WTC11 (cell line): ENCODE data around the gene MAML3. TPM values are rescaled to one million over a fixed set of nuclear protein-coding genes. Genes with fewer than 3 reads are reported as not detected.

Experiments
- ATAC-seq: fragments of 200-7000 bp; cut with Tn5 transposase; 2 replicates; pipeline ENCODE4 v1.10.0; 2021; ENCODE audit warnings: mild to moderate bottlenecking, moderate library complexity
- CTCF ChIA-PET: fragments of 300-600 bp; sonication (Branson Sonifier 250); formaldehyde crosslinking; loops from one replicate; lab custom pipeline; 2021; ENCODE audit warnings: antibody characterized with exemption; lab: Charles Lee
- POLR2A ChIA-PET: fragments of 350-600 bp; sonication (Branson Sonifier 250); formaldehyde crosslinking; loops from one replicate; lab custom pipeline; 2021; ENCODE audit warnings: antibody characterized with exemption; lab: Charles Lee
- DNase-seq: peaks from one replicate; pipeline ENCODE4 v3.0.0; 2021; ENCODE audit warnings: low spot score
- H3K27ac Mint-ChIP-seq: 2 replicates; pipeline ENCODE4 v1.8.0; 2021; ENCODE audit warnings: mixed read lengths
- H3K27me3 Mint-ChIP-seq: 2 replicates; pipeline ENCODE4 v1.8.0; 2021; ENCODE audit warnings: low read depth, mild to moderate bottlenecking, moderate library complexity, mixed read lengths
- H3K36me3 Mint-ChIP-seq: 2 replicates; pipeline ENCODE4 v1.8.0; 2021; ENCODE audit warnings: mixed read lengths
- H3K4me1 Mint-ChIP-seq: 2 replicates; pipeline ENCODE4 v1.8.0; 2022; ENCODE audit warnings: mixed read lengths
- H3K4me3 Mint-ChIP-seq: 2 replicates; pipeline ENCODE4 v1.8.0; 2021; ENCODE audit warnings: mild to moderate bottlenecking, moderate library complexity, mixed read lengths
- H3K9me3 Mint-ChIP-seq: 2 replicates; pipeline ENCODE4 v1.8.0; 2021; ENCODE audit warnings: mixed read lengths
- CREB1 ChIP-seq: sonication (generic); formaldehyde crosslinking; IDR thresholded peaks from 2 replicates; pipeline ENCODE4 v1.8.0; 2023; ENCODE audit warnings: mild to moderate bottlenecking, missing genetic modification reagents
- EMX1 ChIP-seq: fragments of 250-450 bp; sonication (Bioruptor Pico); IDR thresholded peaks from 2 replicates; pipeline ENCODE4 v1.8.0; 2021; ENCODE audit warnings: mild to moderate bottlenecking
- FOXJ3 ChIP-seq: sonication (generic); formaldehyde crosslinking; IDR thresholded peaks from 2 replicates; pipeline ENCODE4 v1.9.0; 2021; ENCODE audit warnings: missing genetic modification reagents, mild to moderate bottlenecking, borderline replicate concordance
- FOXP1 ChIP-seq: sonication (generic); formaldehyde crosslinking; IDR thresholded peaks from 2 replicates; pipeline ENCODE4 v1.8.0; 2022; ENCODE audit warnings: missing genetic modification reagents, mild to moderate bottlenecking, moderate library complexity, borderline replicate concordance
- GRHL2 ChIP-seq: fragments of 250-450 bp; sonication (Bioruptor Pico); IDR thresholded peaks from 2 replicates; pipeline ENCODE4 v1.8.0; 2022; ENCODE audit warnings: mild to moderate bottlenecking, moderate library complexity; ENCODE audit not compliant: insufficient replicate concordance, severe bottlenecking
- IRF2 ChIP-seq: sonication (generic); formaldehyde crosslinking; IDR thresholded peaks from 2 replicates; pipeline ENCODE4 v1.8.0; 2022; ENCODE audit warnings: low read depth, missing genetic modification reagents, borderline replicate concordance
- NFE2L1 ChIP-seq: sonication (generic); formaldehyde crosslinking; IDR thresholded peaks from 2 replicates; pipeline ENCODE4 v1.8.1; 2023; ENCODE audit warnings: missing genetic modification reagents
- NR1H2 ChIP-seq: sonication (generic); formaldehyde crosslinking; IDR thresholded peaks from 2 replicates; pipeline ENCODE4 v1.9.0; 2021; ENCODE audit warnings: mild to moderate bottlenecking, moderate library complexity, missing genetic modification reagents
- NR2C2 ChIP-seq: sonication (generic); formaldehyde crosslinking; IDR thresholded peaks from 2 replicates; pipeline ENCODE4 v1.8.0; 2022; ENCODE audit warnings: mild to moderate bottlenecking, missing genetic modification reagents
- RELA ChIP-seq: sonication (generic); formaldehyde crosslinking; IDR thresholded peaks from 2 replicates; pipeline ENCODE4 v1.8.1; 2022; ENCODE audit warnings: missing genetic modification reagents, mild to moderate bottlenecking, borderline replicate concordance
- SP1 ChIP-seq: sonication (generic); formaldehyde crosslinking; conservative IDR thresholded peaks from 2 replicates; pipeline ENCODE4 v1.8.1; 2022; ENCODE audit warnings: missing genetic modification reagents
- TEAD1 ChIP-seq: sonication (generic); formaldehyde crosslinking; IDR thresholded peaks from 2 replicates; pipeline ENCODE4 v1.8.0; 2022; ENCODE audit warnings: mild to moderate bottlenecking, missing genetic modification reagents
- ZNF317 ChIP-seq: sonication (generic); formaldehyde crosslinking; IDR thresholded peaks from 2 replicates; pipeline ENCODE4 v1.8.1; 2023; ENCODE audit warnings: low read depth, mild to moderate bottlenecking, moderate library complexity, missing genetic modification reagents, borderline replicate concordance
- total RNA-seq: library from RNA; stranded (reverse); gene quantifications from 3 replicates; pipeline ENCODE4 v1.2.3, GENCODE V29; 2021
- TF ChIP-seq, protein P1 (sequence below): sonication (generic); formaldehyde crosslinking; IDR thresholded peaks from 2 replicates; pipeline ENCODE4 v1.8.0; 2022; ENCODE audit warnings: missing genetic modification reagents
- TF ChIP-seq, protein P2 (sequence below): sonication (generic); formaldehyde crosslinking; IDR thresholded peaks from 2 replicates; pipeline ENCODE4 v1.8.0; 2022; ENCODE audit warnings: mild to moderate bottlenecking, missing genetic modification reagents
- TF ChIP-seq, protein P3 (sequence below): sonication (generic); formaldehyde crosslinking; IDR thresholded peaks from 2 replicates; pipeline ENCODE4 v1.8.1; 2022; ENCODE audit warnings: missing genetic modification reagents, borderline replicate concordance
- TF ChIP-seq, protein P4 (sequence below): sonication (generic); formaldehyde crosslinking; IDR thresholded peaks from 2 replicates; pipeline ENCODE4 v1.8.1; 2022; ENCODE audit warnings: low read depth, mild to moderate bottlenecking, moderate library complexity, missing genetic modification reagents, borderline replicate concordance
- TF ChIP-seq, protein P5 (sequence below): fragments of 250-450 bp; sonication (Bioruptor Pico); IDR thresholded peaks from 2 replicates; pipeline ENCODE4 v2.1.2; 2022; ENCODE audit warnings: mild to moderate bottlenecking, moderate library complexity
- TF ChIP-seq, protein P6 (sequence below): sonication (generic); formaldehyde crosslinking; IDR thresholded peaks from 2 replicates; pipeline ENCODE4 v1.8.1; 2022; ENCODE audit warnings: mild to moderate bottlenecking, moderate library complexity, missing genetic modification reagents
- TF ChIP-seq, protein P7 (sequence below): sonication (generic); formaldehyde crosslinking; IDR thresholded peaks from 2 replicates; pipeline ENCODE4 v1.8.1; 2023; ENCODE audit warnings: mild to moderate bottlenecking, missing genetic modification reagents, borderline replicate concordance

The MAML3 gene
- total RNA-seq, 1 experiment from 2014 or later: 7.4 TPM

DNA sequence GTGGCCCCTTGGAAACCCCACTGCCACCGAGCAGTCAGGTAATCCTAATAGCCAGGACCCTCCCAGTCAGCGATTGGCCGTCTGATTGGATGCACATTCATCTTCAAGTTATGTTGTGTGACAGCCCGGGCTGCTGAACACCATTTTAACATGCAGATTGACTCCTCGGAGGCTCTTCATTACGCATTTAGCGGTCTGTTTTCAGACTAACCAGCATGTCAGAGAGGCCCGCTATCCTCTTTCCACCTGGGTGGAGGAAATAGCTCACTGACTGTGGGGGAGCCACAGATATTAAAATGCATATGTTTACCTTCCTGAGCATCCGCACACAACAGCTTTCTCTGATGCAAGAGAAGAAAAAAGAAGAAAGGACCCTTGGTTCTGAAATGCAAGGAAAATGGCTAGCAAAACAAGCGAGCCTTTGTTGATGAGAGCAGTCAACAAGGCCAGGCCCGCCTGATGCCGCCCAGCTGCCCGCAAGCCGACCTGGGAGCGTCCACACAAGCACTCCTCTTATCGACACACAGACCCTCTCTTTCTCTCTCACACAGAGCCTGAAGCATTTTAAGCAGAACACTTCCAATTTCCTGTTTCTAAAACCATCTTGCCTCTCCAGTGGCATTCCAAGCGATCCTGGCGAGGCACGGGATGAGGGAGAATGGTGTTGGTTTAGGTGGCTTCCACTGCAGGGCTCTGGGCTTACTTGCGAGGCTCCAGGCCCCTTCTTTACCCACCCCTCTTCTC is 370.1 kb downstream of the MAML3 start:
- no peak for TF ChIP-seq FOXP1 (CRISPR knock-in tag)
- no peak for TF ChIP-seq IRF2 (CRISPR knock-in tag)
- no peak for TF ChIP-seq RELA (CRISPR knock-in tag)
- TF ChIP-seq GRHL2 (CRISPR knock-in tag): no peak
- TF ChIP-seq, protein P1, sequence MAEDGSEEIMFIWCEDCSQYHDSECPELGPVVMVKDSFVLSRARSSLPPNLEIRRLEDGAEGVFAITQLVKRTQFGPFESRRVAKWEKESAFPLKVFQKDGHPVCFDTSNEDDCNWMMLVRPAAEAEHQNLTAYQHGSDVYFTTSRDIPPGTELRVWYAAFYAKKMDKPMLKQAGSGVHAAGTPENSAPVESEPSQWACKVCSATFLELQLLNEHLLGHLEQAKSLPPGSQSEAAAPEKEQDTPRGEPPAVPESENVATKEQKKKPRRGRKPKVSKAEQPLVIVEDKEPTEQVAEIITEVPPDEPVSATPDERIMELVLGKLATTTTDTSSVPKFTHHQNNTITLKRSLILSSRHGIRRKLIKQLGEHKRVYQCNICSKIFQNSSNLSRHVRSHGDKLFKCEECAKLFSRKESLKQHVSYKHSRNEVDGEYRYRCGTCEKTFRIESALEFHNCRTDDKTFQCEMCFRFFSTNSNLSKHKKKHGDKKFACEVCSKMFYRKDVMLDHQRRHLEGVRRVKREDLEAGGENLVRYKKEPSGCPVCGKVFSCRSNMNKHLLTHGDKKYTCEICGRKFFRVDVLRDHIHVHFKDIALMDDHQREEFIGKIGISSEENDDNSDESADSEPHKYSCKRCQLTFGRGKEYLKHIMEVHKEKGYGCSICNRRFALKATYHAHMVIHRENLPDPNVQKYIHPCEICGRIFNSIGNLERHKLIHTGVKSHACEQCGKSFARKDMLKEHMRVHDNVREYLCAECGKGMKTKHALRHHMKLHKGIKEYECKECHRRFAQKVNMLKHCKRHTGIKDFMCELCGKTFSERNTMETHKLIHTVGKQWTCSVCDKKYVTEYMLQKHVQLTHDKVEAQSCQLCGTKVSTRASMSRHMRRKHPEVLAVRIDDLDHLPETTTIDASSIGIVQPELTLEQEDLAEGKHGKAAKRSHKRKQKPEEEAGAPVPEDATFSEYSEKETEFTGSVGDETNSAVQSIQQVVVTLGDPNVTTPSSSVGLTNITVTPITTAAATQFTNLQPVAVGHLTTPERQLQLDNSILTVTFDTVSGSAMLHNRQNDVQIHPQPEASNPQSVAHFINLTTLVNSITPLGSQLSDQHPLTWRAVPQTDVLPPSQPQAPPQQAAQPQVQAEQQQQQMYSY (CRISPR knock-in tag): no peak
- TF ChIP-seq CREB1 (CRISPR knock-in tag): no peak
- TF ChIP-seq TEAD1 (CRISPR knock-in tag): no peak
- no peak for TF ChIP-seq NFE2L1
- TF ChIP-seq NR2C2 (CRISPR knock-in tag): no peak
- TF ChIP-seq EMX1 (CRISPR knock-in tag): no peak
- TF ChIP-seq, protein P2, sequence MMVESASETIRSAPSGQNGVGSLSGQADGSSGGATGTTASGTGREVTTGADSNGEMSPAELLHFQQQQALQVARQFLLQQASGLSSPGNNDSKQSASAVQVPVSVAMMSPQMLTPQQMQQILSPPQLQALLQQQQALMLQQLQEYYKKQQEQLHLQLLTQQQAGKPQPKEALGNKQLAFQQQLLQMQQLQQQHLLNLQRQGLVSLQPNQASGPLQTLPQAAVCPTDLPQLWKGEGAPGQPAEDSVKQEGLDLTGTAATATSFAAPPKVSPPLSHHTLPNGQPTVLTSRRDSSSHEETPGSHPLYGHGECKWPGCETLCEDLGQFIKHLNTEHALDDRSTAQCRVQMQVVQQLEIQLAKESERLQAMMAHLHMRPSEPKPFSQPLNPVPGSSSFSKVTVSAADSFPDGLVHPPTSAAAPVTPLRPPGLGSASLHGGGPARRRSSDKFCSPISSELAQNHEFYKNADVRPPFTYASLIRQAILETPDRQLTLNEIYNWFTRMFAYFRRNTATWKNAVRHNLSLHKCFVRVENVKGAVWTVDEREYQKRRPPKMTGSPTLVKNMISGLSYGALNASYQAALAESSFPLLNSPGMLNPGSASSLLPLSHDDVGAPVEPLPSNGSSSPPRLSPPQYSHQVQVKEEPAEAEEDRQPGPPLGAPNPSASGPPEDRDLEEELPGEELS: no peak
- no peak for TF ChIP-seq NR1H2 (CRISPR knock-in tag)
- TF ChIP-seq, protein P3, sequence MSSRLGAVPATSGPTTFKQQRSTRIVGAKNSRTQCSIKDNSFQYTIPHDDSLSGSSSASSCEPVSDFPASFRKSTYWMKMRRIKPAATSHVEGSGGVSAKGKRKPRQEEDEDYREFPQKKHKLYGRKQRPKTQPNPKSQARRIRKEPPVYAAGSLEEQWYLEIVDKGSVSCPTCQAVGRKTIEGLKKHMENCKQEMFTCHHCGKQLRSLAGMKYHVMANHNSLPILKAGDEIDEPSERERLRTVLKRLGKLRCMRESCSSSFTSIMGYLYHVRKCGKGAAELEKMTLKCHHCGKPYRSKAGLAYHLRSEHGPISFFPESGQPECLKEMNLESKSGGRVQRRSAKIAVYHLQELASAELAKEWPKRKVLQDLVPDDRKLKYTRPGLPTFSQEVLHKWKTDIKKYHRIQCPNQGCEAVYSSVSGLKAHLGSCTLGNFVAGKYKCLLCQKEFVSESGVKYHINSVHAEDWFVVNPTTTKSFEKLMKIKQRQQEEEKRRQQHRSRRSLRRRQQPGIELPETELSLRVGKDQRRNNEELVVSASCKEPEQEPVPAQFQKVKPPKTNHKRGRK (CRISPR knock-in tag): no peak
- TF ChIP-seq, protein P4, sequence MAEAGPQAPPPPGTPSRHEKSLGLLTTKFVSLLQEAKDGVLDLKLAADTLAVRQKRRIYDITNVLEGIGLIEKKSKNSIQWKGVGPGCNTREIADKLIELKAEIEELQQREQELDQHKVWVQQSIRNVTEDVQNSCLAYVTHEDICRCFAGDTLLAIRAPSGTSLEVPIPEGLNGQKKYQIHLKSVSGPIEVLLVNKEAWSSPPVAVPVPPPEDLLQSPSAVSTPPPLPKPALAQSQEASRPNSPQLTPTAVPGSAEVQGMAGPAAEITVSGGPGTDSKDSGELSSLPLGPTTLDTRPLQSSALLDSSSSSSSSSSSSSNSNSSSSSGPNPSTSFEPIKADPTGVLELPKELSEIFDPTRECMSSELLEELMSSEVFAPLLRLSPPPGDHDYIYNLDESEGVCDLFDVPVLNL (CRISPR knock-in tag): no peak
- TF ChIP-seq, protein P5, sequence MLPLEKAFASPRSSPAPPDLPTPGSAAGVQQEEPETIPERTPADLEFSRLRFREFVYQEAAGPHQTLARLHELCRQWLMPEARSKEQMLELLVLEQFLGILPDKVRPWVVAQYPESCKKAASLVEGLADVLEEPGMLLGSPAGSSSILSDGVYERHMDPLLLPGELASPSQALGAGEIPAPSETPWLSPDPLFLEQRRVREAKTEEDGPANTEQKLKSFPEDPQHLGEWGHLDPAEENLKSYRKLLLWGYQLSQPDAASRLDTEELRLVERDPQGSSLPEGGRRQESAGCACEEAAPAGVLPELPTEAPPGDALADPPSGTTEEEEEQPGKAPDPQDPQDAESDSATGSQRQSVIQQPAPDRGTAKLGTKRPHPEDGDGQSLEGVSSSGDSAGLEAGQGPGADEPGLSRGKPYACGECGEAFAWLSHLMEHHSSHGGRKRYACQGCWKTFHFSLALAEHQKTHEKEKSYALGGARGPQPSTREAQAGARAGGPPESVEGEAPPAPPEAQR (CRISPR knock-in tag): no peak
- no peak for TF ChIP-seq ZNF317
- no peak for TF ChIP-seq FOXJ3
- TF ChIP-seq, protein P6, sequence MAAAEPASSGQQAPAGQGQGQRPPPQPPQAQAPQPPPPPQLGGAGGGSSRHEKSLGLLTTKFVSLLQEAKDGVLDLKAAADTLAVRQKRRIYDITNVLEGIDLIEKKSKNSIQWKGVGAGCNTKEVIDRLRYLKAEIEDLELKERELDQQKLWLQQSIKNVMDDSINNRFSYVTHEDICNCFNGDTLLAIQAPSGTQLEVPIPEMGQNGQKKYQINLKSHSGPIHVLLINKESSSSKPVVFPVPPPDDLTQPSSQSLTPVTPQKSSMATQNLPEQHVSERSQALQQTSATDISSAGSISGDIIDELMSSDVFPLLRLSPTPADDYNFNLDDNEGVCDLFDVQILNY (CRISPR knock-in tag): no peak
- no peak for TF ChIP-seq SP1 (CRISPR knock-in tag)
- TF ChIP-seq, protein P7, sequence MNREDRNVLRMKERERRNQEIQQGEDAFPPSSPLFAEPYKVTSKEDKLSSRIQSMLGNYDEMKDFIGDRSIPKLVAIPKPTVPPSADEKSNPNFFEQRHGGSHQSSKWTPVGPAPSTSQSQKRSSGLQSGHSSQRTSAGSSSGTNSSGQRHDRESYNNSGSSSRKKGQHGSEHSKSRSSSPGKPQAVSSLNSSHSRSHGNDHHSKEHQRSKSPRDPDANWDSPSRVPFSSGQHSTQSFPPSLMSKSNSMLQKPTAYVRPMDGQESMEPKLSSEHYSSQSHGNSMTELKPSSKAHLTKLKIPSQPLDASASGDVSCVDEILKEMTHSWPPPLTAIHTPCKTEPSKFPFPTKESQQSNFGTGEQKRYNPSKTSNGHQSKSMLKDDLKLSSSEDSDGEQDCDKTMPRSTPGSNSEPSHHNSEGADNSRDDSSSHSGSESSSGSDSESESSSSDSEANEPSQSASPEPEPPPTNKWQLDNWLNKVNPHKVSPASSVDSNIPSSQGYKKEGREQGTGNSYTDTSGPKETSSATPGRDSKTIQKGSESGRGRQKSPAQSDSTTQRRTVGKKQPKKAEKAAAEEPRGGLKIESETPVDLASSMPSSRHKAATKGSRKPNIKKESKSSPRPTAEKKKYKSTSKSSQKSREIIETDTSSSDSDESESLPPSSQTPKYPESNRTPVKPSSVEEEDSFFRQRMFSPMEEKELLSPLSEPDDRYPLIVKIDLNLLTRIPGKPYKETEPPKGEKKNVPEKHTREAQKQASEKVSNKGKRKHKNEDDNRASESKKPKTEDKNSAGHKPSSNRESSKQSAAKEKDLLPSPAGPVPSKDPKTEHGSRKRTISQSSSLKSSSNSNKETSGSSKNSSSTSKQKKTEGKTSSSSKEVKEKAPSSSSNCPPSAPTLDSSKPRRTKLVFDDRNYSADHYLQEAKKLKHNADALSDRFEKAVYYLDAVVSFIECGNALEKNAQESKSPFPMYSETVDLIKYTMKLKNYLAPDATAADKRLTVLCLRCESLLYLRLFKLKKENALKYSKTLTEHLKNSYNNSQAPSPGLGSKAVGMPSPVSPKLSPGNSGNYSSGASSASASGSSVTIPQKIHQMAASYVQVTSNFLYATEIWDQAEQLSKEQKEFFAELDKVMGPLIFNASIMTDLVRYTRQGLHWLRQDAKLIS: no peak
- ChIA-PET CTCF (no interaction called here), POLR2A (interaction anchor here (0.8 kb wide), 1 partner anchor 10 kb away, joined by 3 read pairs; no protein-coding TSS in a partner anchor)
- ATAC-seq: peak; percentile 74
- Mint-ChIP-seq H3K9me3 (no peaks in the 10 kb centered on the region), H3K36me3 (no peaks in the 10 kb centered on the region), H3K27me3 (no peaks in the 10 kb centered on the region), H3K27ac (peak overlapping the region; percentile 67; the same call in 1 of the 2 replicates), H3K4me3 (no peak overlapping the region), H3K4me1 (peaks cover 22% of the 10 kb centered on the region)
- DNase-seq: no peak
